C4-2B (cell line): ENCODE measurements around the gene NT5DC3.
"Not testable (repeated sequence)": the region's sequence is repeated elsewhere in the genome, so short reads cannot be mapped to it uniquely, and the experiment has no call there.

Source experiments
- H3K27ac ChIP-seq: fragments of 450-650 bp; 2 replicates; pipeline ENCODE4 v1.5.1; 2017
- ZFX ChIP-seq: fragments of 450-650 bp; IDR thresholded peaks from 2 replicates; pipeline ENCODE4 v1.6.1; 2017
- TF ChIP-seq, protein P1 (sequence below): fragments of 450-650 bp; conservative IDR thresholded peaks from 2 replicates; pipeline ENCODE4 v1.5.1; 2017; ENCODE audit warnings: mild to moderate bottlenecking

The NT5DC3 gene

DNA sequence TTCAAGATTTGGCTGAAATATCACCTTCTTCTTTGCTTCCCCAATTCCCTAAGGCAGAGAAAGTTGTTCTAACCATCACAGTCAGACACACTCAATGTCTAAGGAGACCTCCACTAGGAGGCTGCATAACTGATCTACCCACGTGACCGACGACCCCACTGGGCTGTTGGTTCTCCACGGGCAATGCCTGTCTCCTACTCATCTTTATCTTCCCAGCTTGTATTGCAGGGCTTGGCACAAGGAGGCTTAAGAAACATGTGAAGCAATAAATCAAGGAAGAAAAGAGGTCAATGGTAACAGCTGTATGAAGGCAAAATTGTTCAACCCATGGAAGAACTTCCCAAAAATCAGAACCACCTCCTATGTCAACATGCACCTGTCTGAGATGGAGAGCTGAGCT is 27.1 kb downstream of the NT5DC3 start:
- no peak overlapping the region for H3K27ac ChIP-seq
- TF ChIP-seq ZFX, result no peak
- TF ChIP-seq, protein P1, sequence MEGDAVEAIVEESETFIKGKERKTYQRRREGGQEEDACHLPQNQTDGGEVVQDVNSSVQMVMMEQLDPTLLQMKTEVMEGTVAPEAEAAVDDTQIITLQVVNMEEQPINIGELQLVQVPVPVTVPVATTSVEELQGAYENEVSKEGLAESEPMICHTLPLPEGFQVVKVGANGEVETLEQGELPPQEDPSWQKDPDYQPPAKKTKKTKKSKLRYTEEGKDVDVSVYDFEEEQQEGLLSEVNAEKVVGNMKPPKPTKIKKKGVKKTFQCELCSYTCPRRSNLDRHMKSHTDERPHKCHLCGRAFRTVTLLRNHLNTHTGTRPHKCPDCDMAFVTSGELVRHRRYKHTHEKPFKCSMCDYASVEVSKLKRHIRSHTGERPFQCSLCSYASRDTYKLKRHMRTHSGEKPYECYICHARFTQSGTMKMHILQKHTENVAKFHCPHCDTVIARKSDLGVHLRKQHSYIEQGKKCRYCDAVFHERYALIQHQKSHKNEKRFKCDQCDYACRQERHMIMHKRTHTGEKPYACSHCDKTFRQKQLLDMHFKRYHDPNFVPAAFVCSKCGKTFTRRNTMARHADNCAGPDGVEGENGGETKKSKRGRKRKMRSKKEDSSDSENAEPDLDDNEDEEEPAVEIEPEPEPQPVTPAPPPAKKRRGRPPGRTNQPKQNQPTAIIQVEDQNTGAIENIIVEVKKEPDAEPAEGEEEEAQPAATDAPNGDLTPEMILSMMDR, result no peak

- H3K27ac ChIP-seq, result no peak overlapping the region
- no peak for TF ChIP-seq ZFX
- TF ChIP-seq, protein P1, result no peak
These were observed 27.6 kb downstream of the NT5DC3 start for GRCh38 chr12:103813426-103813825.

DNA sequence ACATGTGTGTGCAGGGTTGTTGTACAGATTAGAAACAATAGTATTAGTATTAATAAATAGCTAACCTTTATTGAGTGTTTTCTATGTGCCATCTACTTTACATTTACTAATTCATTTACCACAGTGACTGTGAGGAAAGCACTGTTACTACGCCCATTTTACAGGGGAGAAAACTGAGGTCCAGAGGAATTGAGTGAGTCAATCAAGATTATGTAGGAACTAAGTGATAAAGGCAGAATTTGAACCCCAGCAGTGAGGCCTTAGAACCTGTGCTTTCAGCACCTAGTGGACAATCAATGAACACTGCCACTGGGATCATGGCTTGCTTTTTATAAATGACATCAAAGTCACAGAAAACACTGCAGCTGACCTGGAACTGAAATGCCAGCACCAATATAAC is 28.2 kb downstream of the NT5DC3 start:
- H3K27ac ChIP-seq, result no peak overlapping the region
- TF ChIP-seq, protein P1, result no peak; the same call in 1 of the 2 replicates
- no peak for TF ChIP-seq ZFX

DNA sequence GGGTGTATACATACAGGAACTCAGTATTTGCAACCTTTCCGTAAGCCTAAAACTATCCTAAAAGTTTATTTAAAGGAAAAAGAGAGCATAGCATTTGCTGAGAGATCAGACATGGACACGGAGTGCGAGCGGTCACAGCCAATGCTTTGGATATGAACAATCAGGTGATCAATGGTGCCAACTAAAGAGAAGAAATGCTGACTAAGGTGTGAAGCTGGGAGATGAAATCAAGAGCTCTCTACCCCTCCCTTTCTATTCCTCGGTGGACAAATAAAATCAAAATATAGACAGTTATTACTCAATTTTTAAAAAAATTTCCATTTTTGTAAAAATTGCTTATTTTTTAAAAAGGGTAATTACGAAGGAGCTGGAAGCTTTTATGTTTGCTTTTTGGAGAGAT is 29.2 kb downstream of the NT5DC3 start:
- H3K27ac ChIP-seq, result no peak overlapping the region
- no peak for TF ChIP-seq ZFX
- TF ChIP-seq, protein P1, result no peak

DNA sequence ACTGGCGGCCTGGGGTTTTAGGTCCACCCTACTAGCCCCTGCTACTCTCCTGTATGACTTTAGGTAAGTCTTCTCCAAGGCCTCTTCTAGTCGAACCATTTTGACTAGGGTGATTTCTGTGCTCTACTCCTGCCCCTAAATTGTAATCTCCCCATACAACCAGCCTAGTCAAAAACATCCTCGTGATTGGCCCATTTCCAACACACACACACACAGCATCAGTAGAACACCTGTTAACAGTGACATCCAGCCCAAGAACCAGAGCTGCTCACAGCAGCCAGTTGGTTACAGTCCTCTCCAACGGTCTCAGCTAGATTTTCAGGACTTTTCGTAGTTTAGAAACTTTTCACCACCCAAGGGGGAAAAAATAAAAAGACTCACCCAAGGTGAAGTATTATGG is 30.9 kb downstream of the NT5DC3 start:
- no peak overlapping the region for H3K27ac ChIP-seq
- TF ChIP-seq, protein P1, result no peak
- TF ChIP-seq ZFX, result no peak

DNA sequence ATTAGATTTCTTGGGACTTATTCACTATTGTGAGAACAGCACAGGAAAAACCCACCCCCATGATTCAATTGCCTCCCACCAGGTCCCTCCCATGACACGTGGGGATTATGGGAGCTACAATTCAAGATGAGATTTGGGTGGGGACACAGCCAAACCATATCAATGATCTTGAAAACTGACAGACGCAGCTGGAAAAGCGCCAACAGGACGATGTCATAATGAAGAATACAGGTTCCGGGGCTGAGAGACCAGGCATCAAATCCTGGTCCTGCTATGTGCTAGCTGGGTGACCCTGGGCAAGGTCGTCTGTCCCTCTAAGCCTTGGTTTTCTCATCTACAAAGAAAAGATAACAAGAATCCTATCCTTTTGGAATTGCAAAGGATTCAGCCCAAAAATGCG is 31.4 kb downstream of the NT5DC3 start:
- H3K27ac ChIP-seq, result not testable (repeated sequence)

- no peak for TF ChIP-seq ZFX
- no peak overlapping the region for H3K27ac ChIP-seq
These were observed 31.9 kb downstream of the NT5DC3 start for GRCh38 chr12:103809154-103809553.

- no peak overlapping the region for H3K27ac ChIP-seq
- TF ChIP-seq, protein P1, result no peak
- TF ChIP-seq ZFX, result no peak
These were observed 32.7 kb downstream of the NT5DC3 start for GRCh38 chr12:103808239-103808880.
